GM12872 (cell line): ENCODE measurements around the gene TRA2B.

Experiments used
- CTCF ChIP-seq: IDR thresholded peaks from 3 replicates; pipeline ENCODE4 v1.5.1; 2011; ENCODE audit warnings: low read depth, mild to moderate bottlenecking, low read length, moderate library complexity; ENCODE audit not compliant: insufficient read depth

Gene TRA2B

GRCh38 chr3:185931777-185932612 lies 5.8 kb downstream of the TRA2B start:
- no peak for TF ChIP-seq CTCF

GRCh38 chr3:185930393-185931107 lies 7.3 kb downstream of the TRA2B start:
- no peak for TF ChIP-seq CTCF

GRCh38 chr3:185929192-185930151 lies 8.3 kb downstream of the TRA2B start:
- no peak for TF ChIP-seq CTCF

- TF ChIP-seq CTCF, result no peak
Measured at GRCh38 chr3:185928496-185928895, 9.3 kb downstream of the TRA2B start.

- no peak for TF ChIP-seq CTCF
Measured at GRCh38 chr3:185927501-185928200, 10.2 kb downstream of the TRA2B start.

GRCh38 chr3:185926445-185926844 lies 11.4 kb downstream of the TRA2B start:
- TF ChIP-seq CTCF, result no peak

GRCh38 chr3:185925353-185925752 lies 12.5 kb downstream of the TRA2B start:
- no peak for TF ChIP-seq CTCF
